ENCODE measurements around the gene CD247.

Gene CD247

GRCh38 chr1:167542109-167543032, 24.0 kb upstream of the CD247 start:
- DNase-seq = no peak

- no peak for DNase-seq
These were observed 23.3 kb upstream of the CD247 start for GRCh38 chr1:167541610-167542009.

GRCh38 chr1:167541003-167541402, 22.7 kb upstream of the CD247 start:
- no peak for DNase-seq

- no peak for DNase-seq
These were observed 20.3 kb upstream of the CD247 start for GRCh38 chr1:167538657-167539056.

- peak; percentile 60 to 65 for DNase-seq
These were observed 15.5 kb upstream of the CD247 start for GRCh38 chr1:167533851-167534300.

GRCh38 chr1:167532964-167533824, 14.9 kb upstream of the CD247 start:
- no peak for DNase-seq

GRCh38 chr1:167532375-167532774, 14.0 kb upstream of the CD247 start:
- DNase-seq = no peak

- no peak for DNase-seq
These were observed 11.6 kb upstream of the CD247 start for GRCh38 chr1:167529829-167530474.

- DNase-seq = no peak
These were observed 9.9 kb upstream of the CD247 start for GRCh38 chr1:167528057-167528728.

- DNase-seq = no peak
These were observed 8.5 kb upstream of the CD247 start for GRCh38 chr1:167526667-167527383.

- DNase-seq = no peak
These were observed 6.3 kb upstream of the CD247 start for GRCh38 chr1:167524651-167525050.

- no peak for DNase-seq
These were observed 3.9 kb upstream of the CD247 start for GRCh38 chr1:167522246-167522645.

- no peak for DNase-seq
These were observed 2.4 kb upstream of the CD247 start for GRCh38 chr1:167520711-167521206.

- DNase-seq = peak; percentile 83
These were observed 596 bp downstream of the CD247 start for GRCh38 chr1:167517535-167518330.

GRCh38 chr1:167516404-167517388, 1.6 kb downstream of the CD247 start:
- DNase-seq = peak; percentile 55 to 65

GRCh38 chr1:167515893-167516321, 2.4 kb downstream of the CD247 start:
- DNase-seq = no peak

- DNase-seq = no peak
These were observed 2.9 kb downstream of the CD247 start for GRCh38 chr1:167515461-167515860.

- DNase-seq = peak in 1 of 2 donors; percentile 44
These were observed 4.0 kb downstream of the CD247 start for GRCh38 chr1:167514288-167514687.

- DNase-seq = no peak
These were observed 6.2 kb downstream of the CD247 start for GRCh38 chr1:167512046-167512654.

Data from CD4-positive, alpha-beta T cell treated with Interleukin-4 for 1 hour (primary cell).